ENCODE results near the gene RCBTB2.

RCBTB2 gene

GRCh38 chr13:48528720-48529119 lies 4.2 kb downstream of the RCBTB2 start:
- no peak for DNase-seq

- no peak for DNase-seq
Measured at GRCh38 chr13:48527955-48528354, 4.9 kb downstream of the RCBTB2 start.

- no peak for DNase-seq
Measured at GRCh38 chr13:48526286-48526685, 6.6 kb downstream of the RCBTB2 start.

GRCh38 chr13:48518083-48518482 lies 14.8 kb downstream of the RCBTB2 start:
- no peak for DNase-seq

GRCh38 chr13:48515732-48516131 lies 17.1 kb downstream of the RCBTB2 start:
- DNase-seq, result no peak

- DNase-seq, result no peak
Measured at GRCh38 chr13:48514793-48515192, 18.1 kb downstream of the RCBTB2 start.

GRCh38 chr13:48511621-48512230 lies 21.2 kb downstream of the RCBTB2 start:
- no peak for DNase-seq

GRCh38 chr13:48510698-48511097 lies 22.2 kb downstream of the RCBTB2 start:
- DNase-seq, result no peak

- no peak for DNase-seq
Measured at GRCh38 chr13:48508011-48508410, 24.9 kb downstream of the RCBTB2 start.

- DNase-seq, result no peak
Measured at GRCh38 chr13:48507021-48507420, 25.9 kb downstream of the RCBTB2 start.

- no peak for DNase-seq
Measured at GRCh38 chr13:48506092-48506701, 26.7 kb downstream of the RCBTB2 start.

GRCh38 chr13:48505597-48506091 lies 27.2 kb downstream of the RCBTB2 start:
- DNase-seq, result peak; percentile 36

GRCh38 chr13:48505012-48505411 lies 27.9 kb downstream of the RCBTB2 start:
- no peak for DNase-seq

- no peak for DNase-seq
Measured at GRCh38 chr13:48504606-48505005, 28.3 kb downstream of the RCBTB2 start.

GRCh38 chr13:48502601-48503319 lies 30.1 kb downstream of the RCBTB2 start:
- no peak for DNase-seq

- no peak for DNase-seq
Measured at GRCh38 chr13:48501705-48502104, 31.2 kb downstream of the RCBTB2 start.

GRCh38 chr13:48500652-48501197 lies 32.2 kb downstream of the RCBTB2 start:
- DNase-seq, result no peak

- no peak for DNase-seq
Measured at GRCh38 chr13:48497669-48498068, 35.2 kb downstream of the RCBTB2 start.

GRCh38 chr13:48496271-48497161 lies 36.4 kb downstream of the RCBTB2 start:
- DNase-seq, result no peak

GRCh38 chr13:48494874-48495273 lies 38.0 kb downstream of the RCBTB2 start:
- no peak for DNase-seq

GRCh38 chr13:48493851-48494250 lies 39.0 kb downstream of the RCBTB2 start:
- DNase-seq, result no peak

- no peak for DNase-seq
Measured at GRCh38 chr13:48493066-48493765, 39.7 kb downstream of the RCBTB2 start.

All from effector CD4-positive, alpha-beta T cell (primary cell).